HepG2 (cell line): ENCODE results near the gene CTSW. TPM values are rescaled to one million over a fixed set of nuclear protein-coding genes. Genes with fewer than 3 reads are reported as not detected.
A peak's percentile ranks its signal among the peaks of the same experiment; 100 is the strongest.

Source experiments
- ATAC-seq: fragments of 200-7000 bp; cut with Tn5 transposase; 3 replicates; pipeline ENCODE4 v1.9.1; 2020; ENCODE audit warnings: mild to moderate bottlenecking, moderate library complexity
- BruUV-seq: library from RNA; stranded (reverse); fragments of 400-500 nt; replicated peaks from 2 replicates; lab custom pipeline; 2021; lab: Mats Ljungman, UMichigan
- CTCF ChIA-PET: fragments of 300-600 bp; formaldehyde crosslinking; extraction: SDS; loops from one replicate; lab custom pipeline; 2021; ENCODE audit warnings: low total read pairs, inconsistent platforms, low intra/inter-chr PET ratio; lab: Yijun Ruan, JAX
- POLR2A ChIA-PET: fragments of 350-600 bp; sonication (Branson Sonifier 250); formaldehyde crosslinking; loops from one replicate; lab custom pipeline; 2020; ENCODE audit warnings: antibody characterized with exemption, inconsistent platforms; lab: Yijun Ruan, JAX
- DNase-seq: peaks from one replicate; pipeline ENCODE4 v3.0.0-alpha.2; 2015; ENCODE audit warnings: low spot score
- FAIRE-seq: peaks from 3 replicates; lab custom pipeline; 2011; peaks lifted over from hg19 to GRCh38; lab: Jason Lieb, UNC
- H2AFZ ChIP-seq: one replicate; pipeline ENCODE4 v1.6.1; 2011; ENCODE audit warnings: low read length, inconsistent platforms
- H3K27ac ChIP-seq: fragments of 300-600 bp; 3 replicates; pipeline ENCODE4 v1.8.0; 2011; ENCODE audit warnings: mixed run types, mild to moderate bottlenecking, mixed read lengths, low read length, inconsistent platforms; ENCODE audit not compliant: insufficient read depth; ENCODE audit errors: extremely low read length
- H3K27me3 ChIP-seq, 2 experiments: fragments of 200-600 bp in 1 of 2; 2 replicates in 1 of 2; 3 replicates in 1 of 2; pipeline versions ENCODE4 v1.6.0 to v1.8.0; 2011; ENCODE audit warnings: low read length in 2 of 2, mild to moderate bottlenecking in 2 of 2, moderate library complexity in 2 of 2, inconsistent platforms in 1 of 2; ENCODE audit not compliant: insufficient read depth in 2 of 2, control insufficient read depth in 1 of 2
- H3K36me3 ChIP-seq, 2 experiments: fragments of 200-600 bp in 1 of 2; replicated peaks in 1 of 2; 2 replicates in 1 of 2; 3 replicates in 1 of 2; pipeline versions ENCODE4 v1.5.1 to v1.8.0; 2011; ENCODE audit warnings: low read length in 2 of 2, inconsistent platforms in 1 of 2; ENCODE audit not compliant: insufficient read depth in 2 of 2, control insufficient read depth in 1 of 2
- H3K4me1 ChIP-seq: 2 replicates; pipeline ENCODE4 v1.5.1; 2012; ENCODE audit warnings: low read length, inconsistent platforms; ENCODE audit not compliant: insufficient read depth
- H3K4me2 ChIP-seq: 2 replicates; pipeline ENCODE4 v1.6.0; 2011; ENCODE audit warnings: low read depth, low read length, inconsistent platforms
- H3K4me3 ChIP-seq, 3 experiments: fragments of 200-600 bp in 1 of 3; sonication (generic), shearing (Covaris generic) in 1 of 3; replicated peaks in 1 of 3; 2 replicates each; pipeline ENCODE4 v1.5.1; 2011 to 2016; ENCODE audit warnings: low read length in 3 of 3, inconsistent platforms in 2 of 3, low read depth in 2 of 3, mild to moderate bottlenecking in 2 of 3, control low read depth in 1 of 3, mixed read lengths in 1 of 3; ENCODE audit not compliant: insufficient read depth in 1 of 3
- H3K79me2 ChIP-seq: one replicate; pipeline ENCODE4 v1.6.1; 2011; ENCODE audit warnings: low read length, inconsistent platforms; ENCODE audit not compliant: insufficient read depth
- H3K9ac ChIP-seq: 2 replicates; pipeline ENCODE4 v1.6.0; 2011; ENCODE audit warnings: mild to moderate bottlenecking, low read depth, low read length, inconsistent platforms; ENCODE audit not compliant: insufficient read depth
- H3K9me3 ChIP-seq: 2 replicates; pipeline ENCODE4 v1.5.1; 2012; ENCODE audit warnings: mild to moderate bottlenecking, low read length
- H4K20me1 ChIP-seq: 2 replicates; pipeline ENCODE4 v1.6.0; 2011; ENCODE audit warnings: inconsistent platforms, mild to moderate bottlenecking, low read length, moderate library complexity; ENCODE audit not compliant: insufficient read depth
- FOXA3 ChIP-seq: IDR thresholded peaks from 2 replicates; pipeline ENCODE4 v1.6.1; 2016; ENCODE audit warnings: missing genetic modification reagents, missing compliant biosample characterization
- REPIN1 ChIP-seq: sonication (generic); formaldehyde crosslinking; IDR thresholded peaks from 2 replicates; pipeline ENCODE4 v1.8.0; 2022; ENCODE audit warnings: missing genetic modification reagents, low read depth, mild to moderate bottlenecking, borderline replicate concordance
- ZGPAT ChIP-seq: IDR thresholded peaks from 2 replicates; pipeline ENCODE4 v1.6.1; 2016; ENCODE audit warnings: mild to moderate bottlenecking
- ZKSCAN1 ChIP-seq: fragments of 150-350 bp; IDR thresholded peaks from 2 replicates; pipeline ENCODE4 v1.6.1; 2014; ENCODE audit warnings: low read length
- ZNF431 ChIP-seq: sonication (generic); formaldehyde crosslinking; IDR thresholded peaks from 2 replicates; pipeline ENCODE4 v1.9.0; 2022; ENCODE audit warnings: missing genetic modification reagents, low read depth, mild to moderate bottlenecking, borderline replicate concordance
- ZNF496 ChIP-seq: sonication (generic); formaldehyde crosslinking; IDR thresholded peaks from 2 replicates; pipeline ENCODE4 v1.8.1; 2023; ENCODE audit warnings: mild to moderate bottlenecking, moderate library complexity, missing genetic modification reagents; ENCODE audit not compliant: insufficient replicate concordance
- ZNF501 ChIP-seq: sonication (generic); formaldehyde crosslinking; IDR thresholded peaks from 2 replicates; pipeline ENCODE4 v1.5.1; 2020; ENCODE audit warnings: mild to moderate bottlenecking, moderate library complexity, missing genetic modification reagents
- WGBS: methylation state at CpG from one replicate; pipeline ENCODE4 v1.1.6; 2017; ENCODE audit warnings: low lambda C conversion rate; 5-methylcytosine and 5-hydroxymethylcytosine counted together
- in situ Hi-C: cut with HindIII; loops from 2 replicates; pipeline ENCODE4 v1.10.0; 2017; ENCODE audit warnings: low pct_unique_long_range_greater_than_20kb; ENCODE audit not compliant: extremely low pct_ligation_motif_present
- intact Hi-C: fragments of 100-400 bp; cut with micrococcal nuclease; formaldehyde crosslinking; loops from one replicate; pipeline ENCODE4 v1.10.0; 2022; ENCODE audit not compliant: unreplicated experiment
- polyA plus RNA-seq, 8 experiments: library from polyadenylated mRNA; depleted of rRNA in 3 of 8; stranded (reverse) in 7 of 8; unstranded in 1 of 8; fragments of >200 nt; fragmentation: Illumina TruSeq in 4 of 8; extraction: Trizol in 4 of 8; gene quantifications; 2 replicates each; pipeline versions ENCODE4 v1.2.1 to v1.2.3, GENCODE V29; 2011 to 2016; ENCODE audit warnings: low read depth in 4 of 8, missing spikeins in 1 of 8, mixed read lengths in 1 of 8; ENCODE audit not compliant: insufficient read depth in 1 of 8
- total RNA-seq, 5 experiments: library from RNA; depleted of rRNA; stranded (reverse); fragments of >200 nt; fragmentation: Illumina TruSeq; extraction: Trizol; gene quantifications; 2 replicates each; pipeline ENCODE4 v1.2.3, GENCODE V29; 2016; ENCODE audit warnings: low read depth in 1 of 5

The CTSW gene
- total and polyA plus RNA-seq, 2 of the 13 experiments (the other 11 are each of a cell fraction or from before 2014, with no cell fraction given), result 0.09 TPM; not detected in 1

DNA sequence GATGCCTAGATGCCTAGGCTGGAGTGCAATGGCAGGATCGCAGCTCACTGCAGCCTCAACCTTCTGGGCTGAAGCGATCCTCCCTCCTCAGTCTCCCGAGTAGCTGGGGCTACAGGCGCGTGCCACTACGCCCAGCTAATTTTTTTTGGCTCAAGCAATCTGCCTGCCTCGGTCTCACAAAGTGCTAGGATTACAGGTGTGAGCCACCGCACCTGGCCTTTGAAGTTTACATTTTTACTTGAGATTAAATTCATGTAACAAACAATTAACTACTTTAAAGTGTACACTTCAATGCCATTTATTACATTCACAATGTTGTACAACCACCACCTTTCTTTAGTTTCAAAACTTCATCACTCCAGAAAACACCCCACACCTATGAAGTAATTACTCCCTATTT is 24.1 kb downstream of the CTSW start:
- Histone ChIP-seq H4K20me1 (no peaks in the 10 kb centered on the region), H3K27me3 (peaks cover 0 to 1% of the 10 kb centered on the region in 2 experiments; a peak in 1 of 5 replicates), H3K4me1 (peaks cover 42% of the 10 kb centered on the region), H3K79me2 (peaks cover 3% of the 10 kb centered on the region), H2AFZ (no peak overlapping the region), H3K27ac (no peak overlapping the region), H3K4me3 (no peak overlapping the region), H3K9me3 (no peaks in the 10 kb centered on the region), H3K36me3 (no peaks in the 10 kb centered on the region), H3K4me2 (peak overlapping the region; percentile 65; the same call in 1 of the 2 replicates), H3K9ac (no peak overlapping the region)
- intact Hi-C loops (no loop called here), in situ Hi-C loops (no loop called here)
- 50% methylated on average over 8 of the region's 8 CpGs for WGBS
- no peak for TF ChIP-seq ZNF496
- TF ChIP-seq FOXA3, result no peak
- TF ChIP-seq REPIN1 (CRISPR knock-in tag), result no peak
- TF ChIP-seq ZNF501 (CRISPR knock-in tag), result no peak
- ChIA-PET POLR2A (interaction anchor here (1.3 to 6.2 kb wide), 2 partner anchors 11 to 13 kb away, joined by 12 to 95 read pairs; partner anchors contain the start of genes CCDC85B and FIBP), CTCF (interaction anchor here (1.1 kb wide), 1 partner anchor 85 kb away, joined by 3 read pairs; no protein-coding TSS in a partner anchor)
- BruUV-seq, result no TSS peak
- FAIRE-seq (no peak), ATAC-seq (no peak), DNase-seq (no peak)

DNA sequence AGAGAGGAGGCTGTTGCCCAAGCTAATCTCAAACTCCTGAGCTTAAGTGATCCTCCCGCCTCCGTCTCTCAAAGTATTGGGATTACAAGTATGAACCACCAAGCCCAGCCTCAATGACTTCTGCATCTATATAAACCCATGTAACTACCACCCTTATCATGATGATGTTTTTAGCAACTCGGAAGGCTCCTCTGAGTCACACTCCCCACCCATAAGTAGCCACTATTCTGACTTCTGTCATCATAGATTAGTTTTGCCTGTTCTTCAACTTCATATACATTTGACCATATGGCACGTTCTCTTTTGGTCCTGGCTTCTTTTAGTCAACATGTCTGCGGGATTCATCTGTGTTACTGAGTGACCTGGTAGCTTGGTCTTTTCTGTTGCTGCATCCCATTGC is 27.0 kb downstream of the CTSW start:
- Histone ChIP-seq H3K27me3 (0 out of 5 replicates have a peak, but pooled peaks cover 0 to 1% of the 10 kb centered on the region in 2 experiments), H3K36me3 (no peaks in the 10 kb centered on the region), H4K20me1 (no peaks in the 10 kb centered on the region), H3K27ac (no peak overlapping the region), H3K9ac (no peak overlapping the region), H3K4me3 (no peak overlapping the region), H2AFZ (no peak overlapping the region), H3K9me3 (no peaks in the 10 kb centered on the region), H3K4me2 (no peak overlapping the region), H3K4me1 (peaks cover 48% of the 10 kb centered on the region), H3K79me2 (no peaks in the 10 kb centered on the region)
- CTCF ChIA-PET, result no interaction called here
- BruUV-seq, result no TSS peak
- no peak for DNase-seq
- no peak for ATAC-seq
- POLR2A ChIA-PET, result no interaction called here
- in situ Hi-C loops (no loop called here), intact Hi-C loops (no loop called here)
- FAIRE-seq, result no peak
- 57% methylated on average over 5 of the region's 5 CpGs for WGBS
- TF ChIP-seq ZGPAT (CRISPR knock-in tag) (no peak), ZNF431 (CRISPR knock-in tag) (no peak), ZKSCAN1 (no peak)
